HepG2 (cell line): Measurements from ENCODE around the gene KRTAP10-2. TPM values are rescaled to one million over a fixed set of nuclear protein-coding genes. Genes with fewer than 3 reads are reported as not detected.
"Not testable (repeated sequence)": the region's sequence is repeated elsewhere in the genome, so short reads cannot be mapped to it uniquely, and the experiment has no call there.

Source experiments
- ATAC-seq: fragments of 200-7000 bp; cut with Tn5 transposase; 3 replicates; pipeline ENCODE4 v1.9.1; 2020; ENCODE audit warnings: mild to moderate bottlenecking, moderate library complexity
- BruUV-seq: library from RNA; stranded (reverse); fragments of 400-500 nt; replicated peaks from 2 replicates; lab custom pipeline; 2021; lab: Mats Ljungman, UMichigan
- CTCF ChIA-PET: fragments of 300-600 bp; formaldehyde crosslinking; extraction: SDS; loops from one replicate; lab custom pipeline; 2021; ENCODE audit warnings: low total read pairs, inconsistent platforms, low intra/inter-chr PET ratio; lab: Yijun Ruan, JAX
- POLR2A ChIA-PET: fragments of 350-600 bp; sonication (Branson Sonifier 250); formaldehyde crosslinking; loops from one replicate; lab custom pipeline; 2020; ENCODE audit warnings: antibody characterized with exemption, inconsistent platforms; lab: Yijun Ruan, JAX
- DNase-seq: peaks from one replicate; pipeline ENCODE4 v3.0.0-alpha.2; 2015; ENCODE audit warnings: low spot score
- FAIRE-seq: peaks from 3 replicates; lab custom pipeline; 2011; peaks lifted over from hg19 to GRCh38; lab: Jason Lieb, UNC
- H2AFZ ChIP-seq: one replicate; pipeline ENCODE4 v1.6.1; 2011; ENCODE audit warnings: low read length, inconsistent platforms
- H3K27ac ChIP-seq: fragments of 300-600 bp; 3 replicates; pipeline ENCODE4 v1.8.0; 2011; ENCODE audit warnings: mixed run types, mild to moderate bottlenecking, mixed read lengths, low read length, inconsistent platforms; ENCODE audit not compliant: insufficient read depth; ENCODE audit errors: extremely low read length
- H3K27me3 ChIP-seq, 2 experiments: fragments of 200-600 bp in 1 of 2; 2 replicates in 1 of 2; 3 replicates in 1 of 2; pipeline versions ENCODE4 v1.6.0 to v1.8.0; 2011; ENCODE audit warnings: low read length in 2 of 2, mild to moderate bottlenecking in 2 of 2, moderate library complexity in 2 of 2, inconsistent platforms in 1 of 2; ENCODE audit not compliant: insufficient read depth in 2 of 2, control insufficient read depth in 1 of 2
- H3K36me3 ChIP-seq, 2 experiments: fragments of 200-600 bp in 1 of 2; replicated peaks in 1 of 2; 2 replicates in 1 of 2; 3 replicates in 1 of 2; pipeline versions ENCODE4 v1.5.1 to v1.8.0; 2011; ENCODE audit warnings: low read length in 2 of 2, inconsistent platforms in 1 of 2; ENCODE audit not compliant: insufficient read depth in 2 of 2, control insufficient read depth in 1 of 2
- H3K4me1 ChIP-seq: 2 replicates; pipeline ENCODE4 v1.5.1; 2012; ENCODE audit warnings: low read length, inconsistent platforms; ENCODE audit not compliant: insufficient read depth
- H3K4me2 ChIP-seq: 2 replicates; pipeline ENCODE4 v1.6.0; 2011; ENCODE audit warnings: low read depth, low read length, inconsistent platforms
- H3K4me3 ChIP-seq, 3 experiments: fragments of 200-600 bp in 1 of 3; sonication (generic), shearing (Covaris generic) in 1 of 3; replicated peaks in 1 of 3; 2 replicates each; pipeline ENCODE4 v1.5.1; 2011 to 2016; ENCODE audit warnings: low read length in 3 of 3, inconsistent platforms in 2 of 3, low read depth in 2 of 3, mild to moderate bottlenecking in 2 of 3, control low read depth in 1 of 3, mixed read lengths in 1 of 3; ENCODE audit not compliant: insufficient read depth in 1 of 3
- H3K79me2 ChIP-seq: one replicate; pipeline ENCODE4 v1.6.1; 2011; ENCODE audit warnings: low read length, inconsistent platforms; ENCODE audit not compliant: insufficient read depth
- H3K9ac ChIP-seq: 2 replicates; pipeline ENCODE4 v1.6.0; 2011; ENCODE audit warnings: mild to moderate bottlenecking, low read depth, low read length, inconsistent platforms; ENCODE audit not compliant: insufficient read depth
- H3K9me3 ChIP-seq: 2 replicates; pipeline ENCODE4 v1.5.1; 2012; ENCODE audit warnings: mild to moderate bottlenecking, low read length
- H4K20me1 ChIP-seq: 2 replicates; pipeline ENCODE4 v1.6.0; 2011; ENCODE audit warnings: inconsistent platforms, mild to moderate bottlenecking, low read length, moderate library complexity; ENCODE audit not compliant: insufficient read depth
- AGO2 ChIP-seq: fragments of 200-400 bp; formaldehyde crosslinking; optimal IDR thresholded peaks from 2 replicates; pipeline ENCODE3; 2017; ENCODE audit warnings: mild to moderate bottlenecking, low read depth, low read length, moderate library complexity
- MAZ ChIP-seq, 2 experiments: sonication (generic) in 1 of 2; formaldehyde crosslinking in 1 of 2; IDR thresholded peaks; 2 replicates each; pipeline versions ENCODE4 v1.5.0 to v1.6.1; 2012 to 2020; ENCODE audit warnings: low read depth in 2 of 2, mild to moderate bottlenecking in 2 of 2, borderline replicate concordance in 1 of 2, improper control_type of control experiment in 1 of 2, low read length in 1 of 2, missing genetic modification reagents in 1 of 2, moderate library complexity in 1 of 2
- NFRKB ChIP-seq: fragments of 450-650 bp; IDR thresholded peaks from 2 replicates; pipeline ENCODE4 v1.6.1; 2017
- RBAK ChIP-seq: sonication (generic); formaldehyde crosslinking; IDR thresholded peaks from 2 replicates; pipeline ENCODE4 v1.5.1; 2020; ENCODE audit warnings: mild to moderate bottlenecking, missing genetic modification reagents
- ZNF891 ChIP-seq: sonication (generic); formaldehyde crosslinking; IDR thresholded peaks from 2 replicates; pipeline ENCODE4 v1.5.0; 2020; ENCODE audit warnings: mild to moderate bottlenecking, missing genetic modification reagents
- WGBS: methylation state at CpG from one replicate; pipeline ENCODE4 v1.1.6; 2017; ENCODE audit warnings: low lambda C conversion rate; 5-methylcytosine and 5-hydroxymethylcytosine counted together
- in situ Hi-C: cut with HindIII; loops from 2 replicates; pipeline ENCODE4 v1.10.0; 2017; ENCODE audit warnings: low pct_unique_long_range_greater_than_20kb; ENCODE audit not compliant: extremely low pct_ligation_motif_present
- intact Hi-C: fragments of 100-400 bp; cut with micrococcal nuclease; formaldehyde crosslinking; loops from one replicate; pipeline ENCODE4 v1.10.0; 2022; ENCODE audit not compliant: unreplicated experiment
- polyA plus RNA-seq, 8 experiments: library from polyadenylated mRNA; depleted of rRNA in 3 of 8; stranded (reverse) in 7 of 8; unstranded in 1 of 8; fragments of >200 nt; fragmentation: Illumina TruSeq in 4 of 8; extraction: Trizol in 4 of 8; gene quantifications; 2 replicates each; pipeline versions ENCODE4 v1.2.1 to v1.2.3, GENCODE V29; 2011 to 2016; ENCODE audit warnings: low read depth in 4 of 8, missing spikeins in 1 of 8, mixed read lengths in 1 of 8; ENCODE audit not compliant: insufficient read depth in 1 of 8
- total RNA-seq, 5 experiments: library from RNA; depleted of rRNA; stranded (reverse); fragments of >200 nt; fragmentation: Illumina TruSeq; extraction: Trizol; gene quantifications; 2 replicates each; pipeline ENCODE4 v1.2.3, GENCODE V29; 2016; ENCODE audit warnings: low read depth in 1 of 5

KRTAP10-2 gene
- total and polyA plus RNA-seq, 2 of the 13 experiments (the other 11 are each of a cell fraction or from before 2014, with no cell fraction given), result not detected

- TF ChIP-seq ZNF891, result no peak
- no peak for TF ChIP-seq MAZ (IDR thresholded peaks at IDR 0.05; ENCODE audit: borderline replicate concordance, low read depth, low read length)
- TF ChIP-seq MAZ (CRISPR knock-in tag; IDR thresholded peaks at IDR 0.05; ENCODE audit: low read depth), result no peak
- no peak for TF ChIP-seq NFRKB
- no peak for TF ChIP-seq RBAK
- no peak for TF ChIP-seq AGO2
- BruUV-seq, result no TSS peak
Observed at GRCh38 chr21:44581158-44581557, 29.9 kb upstream of the KRTAP10-2 start.

GRCh38 chr21:44580231-44580821, 29.0 kb upstream of the KRTAP10-2 start, which contains the start of gene KRTAP10-5:
KRTAP10-5 (minus strand) TSS chr21:44580604; CDS start chr21:44580578, 26 bp downstream.
- H3K27ac ChIP-seq, H3K27me3 ChIP-seq, DNase-seq, in situ Hi-C loops, H3K4me1 ChIP-seq, H3K4me2 ChIP-seq, FAIRE-seq, BruUV-seq, H3K4me3 ChIP-seq, H2AFZ ChIP-seq, ATAC-seq, POLR2A ChIA-PET, H3K9ac ChIP-seq, CTCF ChIA-PET, intact Hi-C loops, H3K36me3 ChIP-seq, H3K79me2 ChIP-seq, H4K20me1 ChIP-seq: not testable (repeated sequence)
- WGBS, result 66% methylated on average over 14 of the region's 19 CpGs
- H3K9me3 ChIP-seq, result peaks cover 13% of the 10 kb centered on the region

More at GRCh38 chr21:44581158-44581557, 29.9 kb upstream of the KRTAP10-2 start:
- POLR2A ChIA-PET, result no interaction called here
- no peak overlapping the region for H3K27ac ChIP-seq
- no peak overlapping the region for H3K4me3 ChIP-seq
- peaks cover 13% of the 10 kb centered on the region for H3K9me3 ChIP-seq
- H3K36me3 ChIP-seq, result no peaks in the 10 kb centered on the region
- no peak for FAIRE-seq
- intact Hi-C loops (no loop called here), in situ Hi-C loops (no loop called here)
- no peaks in the 10 kb centered on the region for H4K20me1 ChIP-seq
- no peak overlapping the region for H3K4me2 ChIP-seq
- CTCF ChIA-PET, result no interaction called here
- H3K27me3 ChIP-seq, result peaks cover 0 to 9% of the 10 kb centered on the region in 2 experiments; a peak in 1 of 5 replicates
- no peak overlapping the region for H3K9ac ChIP-seq
- no peak for DNase-seq
- no peaks in the 10 kb centered on the region for H3K4me1 ChIP-seq
- H2AFZ ChIP-seq, result no peak overlapping the region
- ATAC-seq, result no peak
- H3K79me2 ChIP-seq, result no peaks in the 10 kb centered on the region
- WGBS, result 36% methylated on average over 3 of the region's 3 CpGs
